ENCODE data around the gene SLC27A1.
A peak's percentile ranks its signal among the peaks of the same experiment; 100 is the strongest.

The SLC27A1 gene

DNA sequence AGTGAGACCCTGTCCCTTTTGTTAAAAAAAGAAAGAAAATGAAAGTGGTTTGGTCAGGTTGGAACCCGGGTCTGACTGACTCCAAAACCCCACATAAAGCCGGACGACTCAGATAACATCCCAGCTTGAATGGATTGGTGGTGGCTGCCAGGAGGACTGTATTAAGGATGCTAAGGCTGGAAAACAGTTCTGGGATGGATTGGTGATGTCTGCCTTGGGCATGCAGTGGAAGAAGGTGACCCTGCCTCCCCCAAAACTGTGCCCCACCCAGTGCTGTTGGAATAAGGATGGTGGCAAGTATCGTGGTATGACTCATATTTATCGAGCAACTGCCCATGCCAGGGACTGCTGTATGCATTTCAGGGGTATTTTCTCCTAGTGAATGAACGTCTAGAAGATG lies 66.6 kb downstream of the SLC27A1 start:
- DNase-seq (ENCODE audit: low spot score) = no peak
- TF ChIP-seq, protein P1, sequence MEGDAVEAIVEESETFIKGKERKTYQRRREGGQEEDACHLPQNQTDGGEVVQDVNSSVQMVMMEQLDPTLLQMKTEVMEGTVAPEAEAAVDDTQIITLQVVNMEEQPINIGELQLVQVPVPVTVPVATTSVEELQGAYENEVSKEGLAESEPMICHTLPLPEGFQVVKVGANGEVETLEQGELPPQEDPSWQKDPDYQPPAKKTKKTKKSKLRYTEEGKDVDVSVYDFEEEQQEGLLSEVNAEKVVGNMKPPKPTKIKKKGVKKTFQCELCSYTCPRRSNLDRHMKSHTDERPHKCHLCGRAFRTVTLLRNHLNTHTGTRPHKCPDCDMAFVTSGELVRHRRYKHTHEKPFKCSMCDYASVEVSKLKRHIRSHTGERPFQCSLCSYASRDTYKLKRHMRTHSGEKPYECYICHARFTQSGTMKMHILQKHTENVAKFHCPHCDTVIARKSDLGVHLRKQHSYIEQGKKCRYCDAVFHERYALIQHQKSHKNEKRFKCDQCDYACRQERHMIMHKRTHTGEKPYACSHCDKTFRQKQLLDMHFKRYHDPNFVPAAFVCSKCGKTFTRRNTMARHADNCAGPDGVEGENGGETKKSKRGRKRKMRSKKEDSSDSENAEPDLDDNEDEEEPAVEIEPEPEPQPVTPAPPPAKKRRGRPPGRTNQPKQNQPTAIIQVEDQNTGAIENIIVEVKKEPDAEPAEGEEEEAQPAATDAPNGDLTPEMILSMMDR (IDR thresholded peaks at IDR 0.05; ENCODE audit: extremely low read depth, missing control alignments) = no peak

- TF ChIP-seq, protein P1 (IDR thresholded peaks at IDR 0.05; ENCODE audit: extremely low read depth, missing control alignments) = no peak
- no peak for DNase-seq (ENCODE audit: low spot score)
Observed at GRCh38 chr19:17538684-17539237, 68.4 kb downstream of the SLC27A1 start.

DNA sequence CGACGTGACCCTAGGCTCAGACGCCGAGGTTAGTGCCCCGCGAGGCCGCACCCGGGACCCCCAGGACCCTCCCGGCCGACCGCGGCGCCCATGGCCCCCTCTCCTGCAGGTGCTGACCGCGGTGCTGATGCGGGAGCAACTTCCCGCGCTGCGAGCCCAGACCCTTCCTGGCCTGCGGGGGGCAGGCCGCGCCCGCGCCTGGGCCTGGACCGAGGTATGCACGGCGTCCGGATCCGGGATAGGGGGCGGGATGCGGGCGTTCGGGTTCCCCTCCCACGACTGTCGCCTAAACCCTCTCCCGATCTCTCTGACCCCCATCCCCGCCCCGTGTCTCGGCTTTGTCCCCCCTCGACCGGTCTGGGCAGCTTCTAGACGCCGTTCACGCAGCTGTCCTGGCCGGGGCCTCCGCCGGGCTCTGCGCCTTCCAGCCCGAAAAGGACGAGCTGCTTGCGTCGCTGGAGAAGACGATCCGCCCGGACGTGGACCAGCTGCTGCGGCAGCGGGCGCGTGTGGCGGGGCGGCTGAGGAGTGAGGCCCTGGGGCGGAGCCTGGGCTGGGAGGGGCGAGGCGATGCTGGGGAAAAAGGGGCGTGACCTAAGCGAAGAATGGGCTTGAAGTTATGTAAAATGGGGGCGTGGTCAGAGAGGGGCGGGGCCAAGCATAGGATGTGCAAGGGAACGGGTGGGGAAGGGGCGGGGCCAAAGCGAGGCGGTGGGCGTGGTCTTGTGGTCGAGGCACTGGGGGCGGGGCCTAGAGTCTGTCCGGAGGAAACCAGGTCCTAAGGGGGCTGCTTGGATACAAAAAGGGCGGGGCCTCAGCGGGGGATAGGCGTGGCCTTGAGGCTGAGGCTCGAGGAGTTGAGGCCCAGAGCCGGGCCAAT lies 69.2 kb downstream of the SLC27A1 start:
- DNase-seq (ENCODE audit: low spot score) = peak; percentile 95
- TF ChIP-seq, protein P1 (IDR thresholded peaks at IDR 0.05; ENCODE audit: extremely low read depth, missing control alignments) = no peak

DNA sequence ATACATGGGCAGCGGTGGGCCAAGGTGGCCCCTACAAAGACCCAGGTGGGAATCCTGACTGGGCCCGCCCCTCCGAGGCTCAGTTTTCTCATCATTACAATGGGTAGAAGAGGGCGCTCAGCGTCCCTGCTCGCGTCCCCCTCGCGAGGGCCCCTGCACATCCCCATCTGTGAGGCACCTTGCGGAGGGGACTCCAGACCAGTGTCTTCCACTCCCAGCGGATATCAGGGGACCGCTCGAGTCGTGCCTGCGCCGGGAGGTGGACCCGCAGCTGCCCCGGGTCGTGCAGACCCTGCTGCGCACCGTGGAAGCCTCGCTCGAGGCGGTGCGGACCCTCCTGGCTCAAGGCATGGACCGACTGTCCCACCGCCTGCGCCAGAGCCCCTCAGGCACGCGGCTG lies 69.8 kb downstream of the SLC27A1 start:
- TF ChIP-seq, protein P1 (IDR thresholded peaks at IDR 0.05; ENCODE audit: extremely low read depth, missing control alignments) = no peak

DNA sequence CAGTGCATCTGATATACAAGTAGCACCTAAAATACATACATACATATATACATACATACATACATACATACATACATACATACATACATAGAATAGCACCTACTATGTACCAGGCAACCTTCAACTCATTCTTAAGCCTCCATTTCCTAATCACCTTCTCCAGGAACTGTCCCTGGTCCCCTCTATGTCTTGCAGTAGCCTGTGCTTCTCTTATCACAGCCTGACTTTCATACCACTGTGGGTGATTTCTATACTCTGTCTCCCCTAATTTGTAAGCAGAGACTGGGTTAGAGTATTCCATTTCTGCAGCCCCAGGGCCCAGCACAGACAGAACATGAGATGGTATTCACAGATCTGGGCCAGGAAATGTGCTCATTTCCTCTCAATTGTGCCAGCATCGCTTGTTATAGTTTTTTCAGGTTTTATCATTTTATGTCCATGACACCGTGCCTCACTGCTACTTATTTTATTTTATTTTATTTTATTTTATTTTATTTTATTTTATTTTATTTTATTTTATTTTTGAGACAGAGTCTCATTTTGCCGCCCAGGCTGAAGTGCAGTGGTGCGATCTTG lies 70.9 kb downstream of the SLC27A1 start:
- TF ChIP-seq, protein P1 (IDR thresholded peaks at IDR 0.05; ENCODE audit: extremely low read depth, missing control alignments) = no peak
- no peak for DNase-seq (ENCODE audit: low spot score)

More for the DNA sequence above, 69.8 kb downstream of the SLC27A1 start:
- no peak for DNase-seq (ENCODE audit: low spot score)

GRCh38 chr19:17542042-17542441 lies 71.7 kb downstream of the SLC27A1 start:
- no peak for DNase-seq (ENCODE audit: low spot score)
- TF ChIP-seq, protein P1 (IDR thresholded peaks at IDR 0.05; ENCODE audit: extremely low read depth, missing control alignments) = no peak
